ENCODE results near the gene ANKH.

GRCh38 chr5:14869668-14870164 is 1.9 kb downstream of the ANKH start:
- no peak for TF ChIP-seq CTCF (IDR thresholded peaks at IDR 0.05; ENCODE audit: borderline replicate concordance, extremely low read depth, low read length, poor library complexity, severe bottlenecking)
- TF ChIP-seq EZH2 (IDR thresholded peaks at IDR 0.05; ENCODE audit: borderline replicate concordance, low read depth, low read length, severe bottlenecking), result no peak

Data from DND-41 (cell line).